NCI-H2107 treated with DMSO at 0.1 percent for 48 hours (cell line): ENCODE measurements around the gene HMGB4.

Experiments
- DNase-seq: peaks from one replicate; lab custom pipeline; 2025; ENCODE audit not compliant: unreplicated experiment; lab: John Stamatoyannopoulos, UW

HMGB4 gene

GRCh38 chr1:33846861-33847260 lies 17.0 kb upstream of the HMGB4 start:
- DNase-seq = no peak

- DNase-seq = no peak
Measured at GRCh38 chr1:33848205-33848937, 15.5 kb upstream of the HMGB4 start.

GRCh38 chr1:33849211-33849610 lies 14.7 kb upstream of the HMGB4 start:
- no peak for DNase-seq

- no peak for DNase-seq
Measured at GRCh38 chr1:33850481-33850880, 13.4 kb upstream of the HMGB4 start.

GRCh38 chr1:33852711-33853110 lies 11.2 kb upstream of the HMGB4 start:
- DNase-seq = no peak

GRCh38 chr1:33853431-33853830 lies 10.4 kb upstream of the HMGB4 start:
- no peak for DNase-seq

- no peak for DNase-seq
Measured at GRCh38 chr1:33854091-33854490, 9.8 kb upstream of the HMGB4 start.

- no peak for DNase-seq
Measured at GRCh38 chr1:33860671-33861070, 3.2 kb upstream of the HMGB4 start.

- no peak for DNase-seq
Measured at GRCh38 chr1:33864460-33865389, 846 bp downstream of the HMGB4 start.

GRCh38 chr1:33866281-33866680 lies 2.4 kb downstream of the HMGB4 start:
- no peak for DNase-seq

- no peak for DNase-seq
Measured at GRCh38 chr1:33867684-33868083, 3.8 kb downstream of the HMGB4 start.

- no peak for DNase-seq
Measured at GRCh38 chr1:33872275-33872674, 8.4 kb downstream of the HMGB4 start.

- DNase-seq = no peak
Measured at GRCh38 chr1:33872683-33873082, 8.8 kb downstream of the HMGB4 start.

- DNase-seq = no peak
Measured at GRCh38 chr1:33874636-33875035, 10.8 kb downstream of the HMGB4 start.

- DNase-seq = no peak
Measured at GRCh38 chr1:33875862-33876261, 12.0 kb downstream of the HMGB4 start.

GRCh38 chr1:33876970-33877650 lies 13.2 kb downstream of the HMGB4 start:
- DNase-seq = no peak

- DNase-seq = no peak
Measured at GRCh38 chr1:33878392-33878791, 14.5 kb downstream of the HMGB4 start.

GRCh38 chr1:33880305-33880704 lies 16.4 kb downstream of the HMGB4 start:
- DNase-seq = no peak

- DNase-seq = no peak
Measured at GRCh38 chr1:33886496-33886895, 22.6 kb downstream of the HMGB4 start.

GRCh38 chr1:33893147-33893830 lies 29.4 kb downstream of the HMGB4 start:
- no peak for DNase-seq

- no peak for DNase-seq
Measured at GRCh38 chr1:33895396-33895795, 31.5 kb downstream of the HMGB4 start.
